Neural cell (in vitro differentiated cells): ENCODE data around the gene ROBO3. TPM values are rescaled to one million over a fixed set of nuclear protein-coding genes. Genes with fewer than 3 reads are reported as not detected.

Source experiments
- H2AFZ ChIP-seq: fragments of 200-600, 300-800 bp; sonication (generic), shearing (Covaris generic); 2 replicates; pipeline ENCODE4 v1.6.0; 2014; ENCODE audit warnings: low read depth, mild to moderate bottlenecking, antibody characterized with exemption, low read length, moderate library complexity
- H3F3A ChIP-seq: fragments of 200-600 bp; shearing (Covaris generic); 2 replicates; pipeline ENCODE4 v1.6.1; 2016; ENCODE audit warnings: mild to moderate bottlenecking, moderate library complexity, mixed read lengths, antibody characterized with exemption, low read length; ENCODE audit not compliant: insufficient read depth, poor library complexity, severe bottlenecking
- H3K27ac ChIP-seq: fragments of 200-600, 300-800 bp; sonication (generic), shearing (Covaris generic); 2 replicates; pipeline ENCODE4 v1.5.1; 2014; ENCODE audit warnings: mild to moderate bottlenecking, low read length, moderate library complexity
- H3K27me3 ChIP-seq: fragments of 300-800, 200-600 bp; sonication (generic), shearing (Covaris generic); 2 replicates; pipeline ENCODE4 v1.6.0; 2014; ENCODE audit warnings: mild to moderate bottlenecking, low read depth, low read length, moderate library complexity; ENCODE audit not compliant: insufficient read depth
- H3K36me3 ChIP-seq: fragments of 300-800, 200-600 bp; sonication (generic), shearing (Covaris generic); 2 replicates; pipeline ENCODE4 v1.5.1; 2014; ENCODE audit warnings: mild to moderate bottlenecking, antibody characterized with exemption, low read length, moderate library complexity; ENCODE audit not compliant: insufficient read depth
- H3K4me2 ChIP-seq: fragments of 300-800, 200-600 bp; sonication (generic), shearing (Covaris generic); 2 replicates; pipeline ENCODE4 v1.6.0; 2014; ENCODE audit warnings: mild to moderate bottlenecking, low read length
- H3K4me3 ChIP-seq: fragments of 300-800, 200-600 bp; sonication (generic), shearing (Covaris generic); 2 replicates; pipeline ENCODE4 v1.5.1; 2014; ENCODE audit warnings: mild to moderate bottlenecking, low read length, moderate library complexity
- H3K79me2 ChIP-seq: fragments of 200-600 bp; shearing (Covaris generic); replicated peaks from 2 replicates; pipeline ENCODE4 v1.6.0; 2014; ENCODE audit warnings: mild to moderate bottlenecking, low read length, moderate library complexity; ENCODE audit not compliant: insufficient read depth
- H3K9ac ChIP-seq: fragments of 300-800, 200-600 bp; sonication (generic), shearing (Covaris generic); 2 replicates; pipeline ENCODE4 v1.6.1; 2016; ENCODE audit warnings: mild to moderate bottlenecking, low read length, mixed read lengths
- H3K9me2 ChIP-seq: fragments of 200-600 bp; shearing (Covaris generic); 2 replicates; pipeline ENCODE4 v1.6.1; 2016; ENCODE audit warnings: mild to moderate bottlenecking, low read length, mixed read lengths; ENCODE audit not compliant: insufficient read depth
- H3K9me3 ChIP-seq: fragments of 200-600, 300-800 bp; sonication (generic), shearing (Covaris generic); 2 replicates; pipeline ENCODE4 v1.6.1; 2016; ENCODE audit warnings: mild to moderate bottlenecking, mixed run types, low read length, moderate library complexity, mixed read lengths
- H4K20me1 ChIP-seq: fragments of 200-600 bp; shearing (Covaris generic); 2 replicates; pipeline ENCODE4 v1.6.1; 2016; ENCODE audit warnings: mild to moderate bottlenecking, mixed run types; ENCODE audit not compliant: insufficient read depth
- EP300 ChIP-seq: fragments of 450-650 bp; conservative IDR thresholded peaks from 2 replicates; pipeline ENCODE4 v1.6.1; 2014; ENCODE audit warnings: antibody characterized with exemption, mild to moderate bottlenecking, moderate library complexity; ENCODE audit not compliant: poor library complexity, severe bottlenecking
- EZH2 ChIP-seq: fragments of 200-600, 300-800 bp; shearing (Covaris generic), sonication (generic); IDR thresholded peaks from 2 replicates; pipeline ENCODE4 v1.6.1; 2014; ENCODE audit warnings: antibody characterized with exemption, low read length, borderline replicate concordance, mild to moderate bottlenecking; ENCODE audit not compliant: insufficient read depth, poor library complexity, severe bottlenecking
- MXI1 ChIP-seq: fragments of 450-650 bp; conservative IDR thresholded peaks from 2 replicates; pipeline ENCODE4 v1.6.1; 2014; ENCODE audit warnings: antibody characterized with exemption, mild to moderate bottlenecking; ENCODE audit not compliant: poor library complexity, severe bottlenecking
- POLR2AphosphoS5 ChIP-seq: IDR thresholded peaks from 2 replicates; pipeline ENCODE4 v1.6.1; 2012
- RAD21 ChIP-seq: fragments of 450-650 bp; conservative IDR thresholded peaks from 2 replicates; pipeline ENCODE4 v1.6.1; 2014; ENCODE audit warnings: antibody characterized with exemption, mild to moderate bottlenecking, moderate library complexity
- SMC3 ChIP-seq: fragments of 450-650 bp; conservative IDR thresholded peaks from 2 replicates; pipeline ENCODE4 v1.6.1; 2014; ENCODE audit warnings: antibody characterized with exemption, mild to moderate bottlenecking, moderate library complexity; ENCODE audit not compliant: poor library complexity
- TAF1 ChIP-seq: IDR thresholded peaks from 2 replicates; pipeline ENCODE4 v1.6.1; 2012; ENCODE audit warnings: low read depth
- polyA plus RNA-seq: library from polyadenylated mRNA; depleted of rRNA; stranded (reverse); fragments of >200 nt; gene quantifications from 2 replicates; pipeline ENCODE4 v1.2.3, GENCODE V29; 2014
- TF ChIP-seq, protein P1 (sequence below): fragments of 450-650 bp; IDR thresholded peaks from 2 replicates; pipeline ENCODE4 v1.5.1; 2014; ENCODE audit warnings: antibody characterized with exemption, mild to moderate bottlenecking, moderate library complexity; ENCODE audit not compliant: poor library complexity, severe bottlenecking
- TF ChIP-seq, protein P2 (sequence below): IDR thresholded peaks from 2 replicates; pipeline ENCODE4 v1.6.1; 2012; ENCODE audit warnings: borderline replicate concordance

ROBO3 gene
- polyA plus RNA-seq, 1 donor from 2014 or later = 12.8 TPM

DNA sequence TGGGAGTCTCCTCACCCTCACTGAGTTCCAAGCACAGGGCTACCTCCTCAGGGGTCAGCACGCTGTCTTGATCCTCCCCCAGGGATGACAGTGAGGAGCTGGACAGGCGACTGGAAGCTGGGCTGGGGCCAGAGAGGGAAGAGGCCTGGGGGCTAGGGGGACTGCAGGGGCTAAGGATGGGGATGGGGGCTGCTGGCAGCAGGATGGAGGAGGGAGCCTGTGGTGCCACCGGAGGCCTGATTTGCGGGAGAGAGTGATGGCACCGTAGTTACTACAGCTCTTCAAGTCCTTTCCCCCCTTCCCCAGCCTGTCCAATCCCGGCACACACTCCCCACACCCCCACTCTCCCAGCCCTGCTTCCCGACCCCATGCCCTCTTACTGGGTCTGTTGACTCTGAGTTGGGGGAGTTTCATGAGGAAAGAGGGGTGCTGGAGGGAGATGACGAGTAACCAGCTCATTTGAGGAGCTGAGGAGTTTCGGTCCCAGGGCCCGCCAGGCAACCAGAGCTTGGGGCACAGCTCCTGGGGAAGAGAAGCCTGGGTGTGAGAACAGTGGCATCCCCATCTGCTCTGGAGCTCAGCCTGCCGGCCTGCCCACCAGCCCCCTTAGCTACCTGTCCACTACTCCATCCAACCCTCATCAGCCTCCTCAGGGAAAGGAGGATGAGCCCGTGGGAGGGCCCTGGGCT is 21.9 kb downstream of the ROBO3 start:
- Histone ChIP-seq H3K4me3 (no peak overlapping the region), H3K36me3 (no peaks in the 10 kb centered on the region), H3K4me2 (no peak overlapping the region), H3F3A (no peaks in the 10 kb centered on the region), H4K20me1 (no peaks in the 10 kb centered on the region), H3K27me3 (no peaks in the 10 kb centered on the region), H3K27ac (no peak overlapping the region), H2AFZ (no peak overlapping the region), H3K79me2 (no peaks in the 10 kb centered on the region), H3K9me3 (no peaks in the 10 kb centered on the region), H3K9me2 (no peaks in the 10 kb centered on the region), H3K9ac (no peak overlapping the region)
- TF ChIP-seq POLR2AphosphoS5 (no peak), EZH2 (no peak), EP300 (no peak), TAF1 (no peak), SMC3 (no peak), RAD21 (no peak), MXI1 (no peak)
- TF ChIP-seq, protein P1, sequence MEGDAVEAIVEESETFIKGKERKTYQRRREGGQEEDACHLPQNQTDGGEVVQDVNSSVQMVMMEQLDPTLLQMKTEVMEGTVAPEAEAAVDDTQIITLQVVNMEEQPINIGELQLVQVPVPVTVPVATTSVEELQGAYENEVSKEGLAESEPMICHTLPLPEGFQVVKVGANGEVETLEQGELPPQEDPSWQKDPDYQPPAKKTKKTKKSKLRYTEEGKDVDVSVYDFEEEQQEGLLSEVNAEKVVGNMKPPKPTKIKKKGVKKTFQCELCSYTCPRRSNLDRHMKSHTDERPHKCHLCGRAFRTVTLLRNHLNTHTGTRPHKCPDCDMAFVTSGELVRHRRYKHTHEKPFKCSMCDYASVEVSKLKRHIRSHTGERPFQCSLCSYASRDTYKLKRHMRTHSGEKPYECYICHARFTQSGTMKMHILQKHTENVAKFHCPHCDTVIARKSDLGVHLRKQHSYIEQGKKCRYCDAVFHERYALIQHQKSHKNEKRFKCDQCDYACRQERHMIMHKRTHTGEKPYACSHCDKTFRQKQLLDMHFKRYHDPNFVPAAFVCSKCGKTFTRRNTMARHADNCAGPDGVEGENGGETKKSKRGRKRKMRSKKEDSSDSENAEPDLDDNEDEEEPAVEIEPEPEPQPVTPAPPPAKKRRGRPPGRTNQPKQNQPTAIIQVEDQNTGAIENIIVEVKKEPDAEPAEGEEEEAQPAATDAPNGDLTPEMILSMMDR = no peak
- TF ChIP-seq, protein P2, sequence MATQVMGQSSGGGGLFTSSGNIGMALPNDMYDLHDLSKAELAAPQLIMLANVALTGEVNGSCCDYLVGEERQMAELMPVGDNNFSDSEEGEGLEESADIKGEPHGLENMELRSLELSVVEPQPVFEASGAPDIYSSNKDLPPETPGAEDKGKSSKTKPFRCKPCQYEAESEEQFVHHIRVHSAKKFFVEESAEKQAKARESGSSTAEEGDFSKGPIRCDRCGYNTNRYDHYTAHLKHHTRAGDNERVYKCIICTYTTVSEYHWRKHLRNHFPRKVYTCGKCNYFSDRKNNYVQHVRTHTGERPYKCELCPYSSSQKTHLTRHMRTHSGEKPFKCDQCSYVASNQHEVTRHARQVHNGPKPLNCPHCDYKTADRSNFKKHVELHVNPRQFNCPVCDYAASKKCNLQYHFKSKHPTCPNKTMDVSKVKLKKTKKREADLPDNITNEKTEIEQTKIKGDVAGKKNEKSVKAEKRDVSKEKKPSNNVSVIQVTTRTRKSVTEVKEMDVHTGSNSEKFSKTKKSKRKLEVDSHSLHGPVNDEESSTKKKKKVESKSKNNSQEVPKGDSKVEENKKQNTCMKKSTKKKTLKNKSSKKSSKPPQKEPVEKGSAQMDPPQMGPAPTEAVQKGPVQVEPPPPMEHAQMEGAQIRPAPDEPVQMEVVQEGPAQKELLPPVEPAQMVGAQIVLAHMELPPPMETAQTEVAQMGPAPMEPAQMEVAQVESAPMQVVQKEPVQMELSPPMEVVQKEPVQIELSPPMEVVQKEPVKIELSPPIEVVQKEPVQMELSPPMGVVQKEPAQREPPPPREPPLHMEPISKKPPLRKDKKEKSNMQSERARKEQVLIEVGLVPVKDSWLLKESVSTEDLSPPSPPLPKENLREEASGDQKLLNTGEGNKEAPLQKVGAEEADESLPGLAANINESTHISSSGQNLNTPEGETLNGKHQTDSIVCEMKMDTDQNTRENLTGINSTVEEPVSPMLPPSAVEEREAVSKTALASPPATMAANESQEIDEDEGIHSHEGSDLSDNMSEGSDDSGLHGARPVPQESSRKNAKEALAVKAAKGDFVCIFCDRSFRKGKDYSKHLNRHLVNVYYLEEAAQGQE = no peak

DNA sequence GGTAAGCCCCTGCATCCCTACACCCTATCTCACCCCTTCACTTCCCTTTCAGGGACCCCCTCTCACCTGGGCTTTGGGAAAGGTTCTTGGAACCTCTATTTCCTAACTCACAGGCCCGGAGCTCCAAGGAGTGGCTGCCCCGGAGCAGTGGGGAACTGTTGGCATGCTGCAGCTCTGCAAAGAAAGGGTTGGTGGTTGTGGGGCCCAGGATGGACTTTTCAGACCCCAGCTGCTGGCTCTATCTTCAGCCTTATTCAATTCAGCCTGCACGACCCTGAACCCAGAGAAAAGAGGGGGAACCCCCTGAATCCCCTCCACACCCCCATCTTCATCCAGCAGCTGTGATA is 22.4 kb downstream of the ROBO3 start:
- H3K36me3 ChIP-seq = no peaks in the 10 kb centered on the region
- no peak overlapping the region for H3K4me3 ChIP-seq

More for the DNA sequence above, 22.4 kb downstream of the ROBO3 start:
- no peaks in the 10 kb centered on the region for H3K9me2 ChIP-seq
- H2AFZ ChIP-seq = no peak overlapping the region
- no peaks in the 10 kb centered on the region for H3K79me2 ChIP-seq
- TF ChIP-seq MXI1 = no peak
- no peak for TF ChIP-seq SMC3
- TF ChIP-seq, protein P1 = no peak
- no peak for TF ChIP-seq POLR2AphosphoS5
- TF ChIP-seq EZH2 = no peak
- no peaks in the 10 kb centered on the region for H3F3A ChIP-seq
- H4K20me1 ChIP-seq = no peaks in the 10 kb centered on the region
- H3K27ac ChIP-seq = no peak overlapping the region
- H3K9ac ChIP-seq = no peak overlapping the region
- H3K4me2 ChIP-seq = no peak overlapping the region
- no peaks in the 10 kb centered on the region for H3K27me3 ChIP-seq
- H3K9me3 ChIP-seq = no peaks in the 10 kb centered on the region
